HG03025 (cell line): ENCODE results near the gene HPS6.
"Not testable (repeated sequence)": the region's sequence is repeated elsewhere in the genome, so short reads cannot be mapped to it uniquely, and the experiment has no call there.

ENCODE experiments used
- ATAC-seq: cut with Tn5 transposase; IDR thresholded peaks from one replicate; pipeline ENCODE4 v1.9.1; 2021; ENCODE audit warnings: mild to moderate bottlenecking, moderate library complexity; ENCODE audit not compliant: unreplicated experiment, low FRiP score

Gene HPS6

GRCh38 chr10:102064868-102065560 is at the start of gene HPS6:
HPS6 (plus strand) TSS chr10:102065349; CDS start chr10:102065475, 126 bp downstream.
- ATAC-seq = peak; percentile 79

- ATAC-seq = no peak
Observed at GRCh38 chr10:102016416-102016815, 48.7 kb upstream of the HPS6 start.

- ATAC-seq = no peak
Observed at GRCh38 chr10:102017295-102017694, 47.9 kb upstream of the HPS6 start.

GRCh38 chr10:102020938-102021337 is 44.2 kb upstream of the HPS6 start:
- ATAC-seq = no peak

GRCh38 chr10:102024799-102025198 is 40.4 kb upstream of the HPS6 start:
- no peak for ATAC-seq

GRCh38 chr10:102027261-102027660 is 37.9 kb upstream of the HPS6 start:
- ATAC-seq = no peak

- ATAC-seq = no peak
Observed at GRCh38 chr10:102033787-102034186, 31.4 kb upstream of the HPS6 start.

- ATAC-seq = not testable (repeated sequence)
Observed at GRCh38 chr10:102035807-102036206, 29.3 kb upstream of the HPS6 start.

- no peak for ATAC-seq
Observed at GRCh38 chr10:102038410-102038809, 26.7 kb upstream of the HPS6 start.

GRCh38 chr10:102040305-102041050 is 24.7 kb upstream of the HPS6 start:
- ATAC-seq = no peak

- no peak for ATAC-seq
Observed at GRCh38 chr10:102045292-102045691, 19.9 kb upstream of the HPS6 start.

- ATAC-seq = no peak
Observed at GRCh38 chr10:102046095-102046494, 19.1 kb upstream of the HPS6 start.

- not testable (repeated sequence) for ATAC-seq
Observed at GRCh38 chr10:102054881-102055646, 10.1 kb upstream of the HPS6 start.

GRCh38 chr10:102055647-102056419 is 9.3 kb upstream of the HPS6 start, which contains the start of gene ARMH3:
ARMH3 (minus strand) TSS chr10:102056173; CDS start chr10:102040114, 16,059 bp downstream.
- peak; percentile 88 for ATAC-seq

GRCh38 chr10:102059987-102060386 is 5.2 kb upstream of the HPS6 start:
- ATAC-seq = no peak

- ATAC-seq = no peak
Observed at GRCh38 chr10:102064503-102064867, 664 bp upstream of the HPS6 start.

- ATAC-seq = peak; percentile 15
Observed at GRCh38 chr10:102065561-102066398, 631 bp downstream of the HPS6 start.

GRCh38 chr10:102066399-102067088 is 1.4 kb downstream of the HPS6 start:
- ATAC-seq = no peak
